ENCODE measurements around the gene HMGCL.
"Not testable (repeated sequence)": the region's sequence is repeated elsewhere in the genome, so short reads cannot be mapped to it uniquely, and the experiment has no call there.

Gene HMGCL

GRCh38 chr1:23787701-23788100 lies 37.5 kb downstream of the HMGCL start:
- no peak overlapping the region for H3K4me2 ChIP-seq (ENCODE audit: low read depth, low read length)
- H3K9me2 ChIP-seq (replicated peaks; ENCODE audit: insufficient read depth, low read length): no peaks in the 10 kb centered on the region
- 0 out of 2 replicates have a peak, but pooled peaks cover 3% of the 10 kb centered on the region for H4K20me1 ChIP-seq (ENCODE audit: insufficient read depth, low read length)
- no peak overlapping the region for H3K4me3 ChIP-seq (ENCODE audit: low read length)
- peaks cover 8% of the 10 kb centered on the region; the same call in 1 of the 2 replicates for H3K36me3 ChIP-seq (replicated peaks; ENCODE audit: insufficient read depth, low read length)
- H3K9me3 ChIP-seq (replicated peaks; ENCODE audit: insufficient read depth, low read length): no peaks in the 10 kb centered on the region
- TF ChIP-seq EZH2 (optimal IDR thresholded peaks at IDR 0.05; ENCODE audit: low read depth, low read length): no peak
- no peak for TF ChIP-seq EZH2phosphoT487 (IDR thresholded peaks at IDR 0.05; ENCODE audit: low read length)
- TF ChIP-seq CTCF (IDR thresholded peaks at IDR 0.05; ENCODE audit: low read length): no peak
- H3F3A ChIP-seq (ENCODE audit: insufficient read depth, low read length): peaks cover 7% of the 10 kb centered on the region
- no peak for DNase-seq
- no peaks in the 10 kb centered on the region for H3K27me3 ChIP-seq (replicated peaks; ENCODE audit: insufficient read depth, low read length)
- H3K4me1 ChIP-seq (ENCODE audit: low read length): peaks cover 7% of the 10 kb centered on the region
- no peak overlapping the region for H2AFZ ChIP-seq (ENCODE audit: low read length)
- H3K27ac ChIP-seq (ENCODE audit: low read length): no peak overlapping the region
- peaks cover 37% of the 10 kb centered on the region for H3K79me2 ChIP-seq (ENCODE audit: low read length)
- no peak overlapping the region for H3K9ac ChIP-seq (ENCODE audit: low read length)

- H3K9me2 ChIP-seq (replicated peaks; ENCODE audit: insufficient read depth, low read length): no peaks in the 10 kb centered on the region
- TF ChIP-seq EZH2 (optimal IDR thresholded peaks at IDR 0.05; ENCODE audit: low read depth, low read length) (no peak), EZH2phosphoT487 (IDR thresholded peaks at IDR 0.05; ENCODE audit: low read length) (no peak), CTCF (IDR thresholded peaks at IDR 0.05; ENCODE audit: low read length) (no peak)
Observed at GRCh38 chr1:23784846-23785245, 40.4 kb downstream of the HMGCL start.

GRCh38 chr1:23783141-23783540 lies 42.1 kb downstream of the HMGCL start:
- H3K4me3 ChIP-seq (ENCODE audit: low read length); H3K9me2 ChIP-seq (replicated peaks; ENCODE audit: insufficient read depth, low read length); H3K4me1 ChIP-seq (ENCODE audit: low read length); H4K20me1 ChIP-seq (ENCODE audit: insufficient read depth, low read length); H3K36me3 ChIP-seq (replicated peaks; ENCODE audit: insufficient read depth, low read length); H3K4me2 ChIP-seq (ENCODE audit: low read depth, low read length); H2AFZ ChIP-seq (ENCODE audit: low read length); H3K27me3 ChIP-seq (replicated peaks; ENCODE audit: insufficient read depth, low read length); H3K27ac ChIP-seq (ENCODE audit: low read length); DNase-seq; H3K9me3 ChIP-seq (replicated peaks; ENCODE audit: insufficient read depth, low read length); H3F3A ChIP-seq (ENCODE audit: insufficient read depth, low read length); H3K9ac ChIP-seq (ENCODE audit: low read length): not testable (repeated sequence)
- peaks cover 52% of the 10 kb centered on the region for H3K79me2 ChIP-seq (ENCODE audit: low read length)

More at GRCh38 chr1:23784846-23785245, 40.4 kb downstream of the HMGCL start:
- Histone ChIP-seq H3K79me2 (ENCODE audit: low read length) (peaks cover 36% of the 10 kb centered on the region), H4K20me1 (ENCODE audit: insufficient read depth, low read length) (0 out of 2 replicates have a peak, but pooled peaks cover 3% of the 10 kb centered on the region), H3K9ac (ENCODE audit: low read length) (no peak overlapping the region), H3K4me2 (ENCODE audit: low read depth, low read length) (no peak overlapping the region), H3K9me3 (replicated peaks; ENCODE audit: insufficient read depth, low read length) (no peaks in the 10 kb centered on the region), H3K4me3 (ENCODE audit: low read length) (no peak overlapping the region), H3K27ac (ENCODE audit: low read length) (no peak overlapping the region), H2AFZ (ENCODE audit: low read length) (no peak overlapping the region), H3K27me3 (replicated peaks; ENCODE audit: insufficient read depth, low read length) (no peaks in the 10 kb centered on the region), H3F3A (ENCODE audit: insufficient read depth, low read length) (peaks cover 7% of the 10 kb centered on the region), H3K4me1 (ENCODE audit: low read length) (0 out of 2 replicates have a peak, but pooled peaks cover under 1% of the 10 kb centered on the region), H3K36me3 (replicated peaks; ENCODE audit: insufficient read depth, low read length) (peaks cover 8% of the 10 kb centered on the region)
- no peak for DNase-seq

- no peaks in the 10 kb centered on the region for H3K27me3 ChIP-seq (replicated peaks; ENCODE audit: insufficient read depth, low read length)
- no peaks in the 10 kb centered on the region; the same call in none of the 2 replicates for H3K36me3 ChIP-seq (replicated peaks; ENCODE audit: insufficient read depth, low read length)
- TF ChIP-seq EZH2phosphoT487 (IDR thresholded peaks at IDR 0.05; ENCODE audit: low read length) (no peak), CTCF (IDR thresholded peaks at IDR 0.05; ENCODE audit: low read length) (no peak), EZH2 (optimal IDR thresholded peaks at IDR 0.05; ENCODE audit: low read depth, low read length) (no peak)
- H2AFZ ChIP-seq (ENCODE audit: low read length): no peak overlapping the region
- no peak overlapping the region for H3K4me3 ChIP-seq (ENCODE audit: low read length)
- H3K9ac ChIP-seq (ENCODE audit: low read length): no peak overlapping the region; the same call in 1 of the 2 replicates
- no peak overlapping the region for H3K27ac ChIP-seq (ENCODE audit: low read length)
- DNase-seq: no peak
- H3K4me1 ChIP-seq (ENCODE audit: low read length): peaks cover 10% of the 10 kb centered on the region; the same call in 1 of the 2 replicates
- H3F3A ChIP-seq (ENCODE audit: insufficient read depth, low read length): no peaks in the 10 kb centered on the region
- H4K20me1 ChIP-seq (ENCODE audit: insufficient read depth, low read length): 0 out of 2 replicates have a peak, but pooled peaks cover 3% of the 10 kb centered on the region
- H3K4me2 ChIP-seq (ENCODE audit: low read depth, low read length): peak overlapping the region; percentile 64; the same call in 1 of the 2 replicates
- H3K9me2 ChIP-seq (replicated peaks; ENCODE audit: insufficient read depth, low read length): no peaks in the 10 kb centered on the region
- H3K9me3 ChIP-seq (replicated peaks; ENCODE audit: insufficient read depth, low read length): no peaks in the 10 kb centered on the region
- peaks cover 62% of the 10 kb centered on the region for H3K79me2 ChIP-seq (ENCODE audit: low read length)
Observed at GRCh38 chr1:23779826-23780371, 45.3 kb downstream of the HMGCL start.

Measured in MM.1S (cell line).